MCF 10A (cell line): ENCODE data around the gene TAC4. TPM values are rescaled to one million over a fixed set of nuclear protein-coding genes. Genes with fewer than 3 reads are reported as not detected.

Experiments used
- BruUV-seq: library from RNA; stranded (reverse); fragments of 400-500 nt; replicated peaks from 2 replicates; lab custom pipeline; 2021; lab: Mats Ljungman, UMichigan
- CTCF ChIA-PET: fragments of 300-600 bp; sonication (Branson Sonifier 250); formaldehyde crosslinking; extraction: SDS; loops from one replicate; lab custom pipeline; 2021; ENCODE audit warnings: antibody characterized with exemption, inconsistent platforms; lab: Yijun Ruan, JAX
- POLR2A ChIA-PET: fragments of 300-600, 350-650 bp; sonication (Branson Sonifier 250); formaldehyde crosslinking; extraction: SDS; loops from one replicate; lab custom pipeline; 2020; ENCODE audit warnings: antibody characterized with exemption, inconsistent platforms; lab: Yijun Ruan, JAX
- DNase-seq: peaks from one replicate; pipeline ENCODE4 v3.0.0-alpha.2; 2018; ENCODE audit not compliant: unreplicated experiment
- H3K27ac Mint-ChIP-seq: one replicate; pipeline ENCODE4 v1.8.0; 2022; ENCODE audit warnings: mild to moderate bottlenecking, low read depth, mixed read lengths; ENCODE audit not compliant: unreplicated experiment
- H3K27me3 Mint-ChIP-seq: one replicate; pipeline ENCODE4 v1.8.0; 2022; ENCODE audit warnings: mixed read lengths; ENCODE audit not compliant: insufficient read depth, unreplicated experiment
- H3K36me3 Mint-ChIP-seq: one replicate; pipeline ENCODE4 v1.8.0; 2022; ENCODE audit warnings: mild to moderate bottlenecking, moderate library complexity, mixed read lengths; ENCODE audit not compliant: insufficient read depth, unreplicated experiment
- H3K4me1 Mint-ChIP-seq: one replicate; pipeline ENCODE4 v1.8.0; 2022; ENCODE audit warnings: mixed read lengths; ENCODE audit not compliant: insufficient read depth, unreplicated experiment
- H3K4me3 Mint-ChIP-seq: one replicate; pipeline ENCODE4 v1.8.0; 2022; ENCODE audit warnings: mild to moderate bottlenecking, moderate library complexity, mixed read lengths; ENCODE audit not compliant: unreplicated experiment
- H3K9me3 Mint-ChIP-seq: one replicate; pipeline ENCODE4 v1.8.0; 2022; ENCODE audit warnings: mixed read lengths; ENCODE audit not compliant: unreplicated experiment
- intact Hi-C: fragments of 100-400 bp; cut with micrococcal nuclease; formaldehyde crosslinking; loops from 2 replicates; pipeline ENCODE4 v1.14.1; 2022
- total RNA-seq: library from RNA; stranded (reverse); gene quantifications from 2 replicates; pipeline ENCODE4 v1.2.3, GENCODE V29; 2022
- TF ChIP-seq, protein P1 (sequence below): fragments of 200-600 bp; IDR thresholded peaks from one replicate; pipeline ENCODE4 v1.8.0; 2022; ENCODE audit warnings: antibody characterized with exemption, mild to moderate bottlenecking; ENCODE audit not compliant: unreplicated experiment

TAC4 gene
- total RNA-seq, 1 experiment from 2014 or later = not detected

DNA sequence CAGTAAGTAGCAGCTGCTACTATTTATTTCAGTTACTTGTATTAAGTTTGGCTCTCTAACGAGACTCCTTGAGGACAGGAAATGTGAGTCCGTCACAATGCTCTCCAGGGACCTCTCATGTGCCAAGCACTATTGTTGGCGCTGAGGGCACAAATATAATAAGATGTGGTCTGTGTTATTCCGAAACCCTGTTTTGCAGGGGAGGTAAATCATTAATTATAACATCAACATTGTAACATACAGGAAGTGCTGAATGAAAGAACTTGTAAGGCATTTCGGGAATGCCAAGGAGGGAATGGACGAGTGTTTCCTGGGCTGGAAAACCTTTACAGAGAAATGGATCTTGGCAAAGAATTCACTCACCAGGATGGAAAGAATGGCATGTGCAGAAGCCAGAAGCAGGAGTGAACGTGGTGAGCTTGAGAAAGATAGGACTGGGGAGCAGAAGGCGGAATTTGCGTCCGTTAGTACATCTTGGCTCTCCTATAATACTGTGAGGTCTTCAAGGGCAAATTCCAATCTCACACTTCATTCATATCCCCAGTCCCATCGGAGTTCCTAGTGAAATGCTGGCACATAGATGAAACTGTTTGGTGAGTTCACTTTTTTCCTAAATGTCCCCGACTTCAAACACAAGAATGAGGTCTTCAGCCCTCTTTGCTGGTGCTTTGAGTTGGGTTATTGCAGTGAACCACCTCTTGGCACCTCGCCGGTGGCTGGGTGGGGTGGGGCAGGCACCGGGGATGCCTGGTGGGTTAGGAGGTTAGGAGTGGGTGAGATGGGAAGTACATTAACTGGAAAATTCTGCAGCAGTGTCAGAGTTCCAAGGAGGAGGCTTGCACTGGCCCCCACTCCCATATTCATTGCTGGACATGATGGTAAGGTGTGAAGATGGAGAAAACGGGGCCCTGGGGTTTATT is 11.5 kb downstream of the TAC4 start:
- no peaks in the 10 kb centered on the region for H3K4me1 Mint-ChIP-seq
- intact Hi-C loops = no loop called here
- H3K27ac Mint-ChIP-seq = no peak overlapping the region
- H3K36me3 Mint-ChIP-seq = peaks cover 45% of the 10 kb centered on the region
- H3K4me3 Mint-ChIP-seq = no peak overlapping the region
- TF ChIP-seq, protein P1, sequence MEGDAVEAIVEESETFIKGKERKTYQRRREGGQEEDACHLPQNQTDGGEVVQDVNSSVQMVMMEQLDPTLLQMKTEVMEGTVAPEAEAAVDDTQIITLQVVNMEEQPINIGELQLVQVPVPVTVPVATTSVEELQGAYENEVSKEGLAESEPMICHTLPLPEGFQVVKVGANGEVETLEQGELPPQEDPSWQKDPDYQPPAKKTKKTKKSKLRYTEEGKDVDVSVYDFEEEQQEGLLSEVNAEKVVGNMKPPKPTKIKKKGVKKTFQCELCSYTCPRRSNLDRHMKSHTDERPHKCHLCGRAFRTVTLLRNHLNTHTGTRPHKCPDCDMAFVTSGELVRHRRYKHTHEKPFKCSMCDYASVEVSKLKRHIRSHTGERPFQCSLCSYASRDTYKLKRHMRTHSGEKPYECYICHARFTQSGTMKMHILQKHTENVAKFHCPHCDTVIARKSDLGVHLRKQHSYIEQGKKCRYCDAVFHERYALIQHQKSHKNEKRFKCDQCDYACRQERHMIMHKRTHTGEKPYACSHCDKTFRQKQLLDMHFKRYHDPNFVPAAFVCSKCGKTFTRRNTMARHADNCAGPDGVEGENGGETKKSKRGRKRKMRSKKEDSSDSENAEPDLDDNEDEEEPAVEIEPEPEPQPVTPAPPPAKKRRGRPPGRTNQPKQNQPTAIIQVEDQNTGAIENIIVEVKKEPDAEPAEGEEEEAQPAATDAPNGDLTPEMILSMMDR = no peak
- ChIA-PET POLR2A (no interaction called here), CTCF (interaction anchor here (0.6 kb wide), 1 partner anchor 157 kb away, joined by 3 read pairs; no protein-coding TSS in a partner anchor)
- no peaks in the 10 kb centered on the region for H3K9me3 Mint-ChIP-seq
- no peaks in the 10 kb centered on the region for H3K27me3 Mint-ChIP-seq
- BruUV-seq = no TSS peak
- no peak for DNase-seq

DNA sequence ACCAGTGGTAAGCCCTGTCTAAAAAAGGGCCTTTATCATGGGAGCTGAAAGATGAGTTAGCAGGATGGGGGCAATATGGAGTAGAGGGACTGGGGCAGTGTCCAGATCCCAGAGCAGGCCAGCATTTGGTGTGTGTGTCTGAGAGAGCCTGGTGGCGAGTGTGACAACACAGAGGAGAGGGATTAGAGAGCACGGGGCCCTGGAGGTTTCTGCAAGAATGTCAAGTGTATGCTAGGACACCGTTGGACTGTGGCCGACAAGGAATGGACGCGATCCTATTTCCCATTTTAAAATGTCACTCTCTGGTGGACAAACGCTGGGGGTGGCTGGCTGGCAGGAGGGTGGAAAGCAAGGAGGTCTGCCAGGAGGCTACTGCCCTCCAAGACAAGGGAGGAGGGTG is 12.4 kb downstream of the TAC4 start:
- Mint-ChIP-seq H3K36me3 (peaks cover 51% of the 10 kb centered on the region), H3K4me3 (no peak overlapping the region), H3K27me3 (no peaks in the 10 kb centered on the region), H3K27ac (no peak overlapping the region), H3K4me1 (peaks cover 4% of the 10 kb centered on the region), H3K9me3 (no peaks in the 10 kb centered on the region)
- ChIA-PET POLR2A (interaction anchor here (1.0 kb wide), 1 partner anchor 47 kb away, joined by 3 read pairs; the partner anchor contains the start of gene KAT7), CTCF (no interaction called here)
- BruUV-seq = no TSS peak
- no peak for DNase-seq
- TF ChIP-seq, protein P1 = no peak
- intact Hi-C loops = no loop called here

DNA sequence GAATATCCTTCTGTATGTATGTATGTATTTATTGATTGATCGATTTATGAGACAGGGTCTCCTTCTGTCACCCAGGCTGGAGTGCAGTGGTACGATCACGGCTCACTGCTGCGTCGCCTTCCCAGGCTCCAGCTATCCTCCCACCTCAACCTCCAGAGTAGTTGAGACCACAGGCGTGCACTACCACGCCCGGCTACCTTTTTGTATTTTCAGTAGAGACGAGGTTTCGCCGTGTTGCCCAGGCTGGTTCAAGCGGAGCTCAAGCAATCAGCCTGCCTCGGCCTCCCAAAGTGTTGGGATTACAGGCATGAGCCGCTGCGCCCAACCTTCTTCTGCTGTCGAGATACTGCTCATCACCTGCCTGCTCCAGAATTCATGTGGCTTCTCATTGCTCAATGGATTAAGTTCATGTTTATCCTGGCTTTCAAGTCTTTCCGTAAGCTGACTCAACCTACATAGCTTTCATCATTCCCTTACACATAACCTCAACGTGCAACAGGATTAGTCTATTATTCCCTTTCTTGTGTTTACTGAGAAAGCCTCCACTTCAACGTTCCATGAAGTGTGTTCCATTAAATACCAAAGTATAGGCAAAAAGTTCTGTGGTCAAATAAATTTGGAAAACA is 13.6 kb downstream of the TAC4 start:
- ChIA-PET POLR2A (no interaction called here), CTCF (interaction anchor here (0.6 kb wide), 1 partner anchor 259 kb away, joined by 3 read pairs; no protein-coding TSS in a partner anchor)
- BruUV-seq = no TSS peak
- Mint-ChIP-seq H3K27me3 (no peaks in the 10 kb centered on the region), H3K4me3 (no peak overlapping the region), H3K27ac (no peak overlapping the region), H3K4me1 (peaks cover 7% of the 10 kb centered on the region), H3K9me3 (no peaks in the 10 kb centered on the region), H3K36me3 (peaks cover 64% of the 10 kb centered on the region)
- intact Hi-C loops = no loop called here
- TF ChIP-seq, protein P1 = no peak
- DNase-seq = peak; percentile 62
